NCI-H2171 (cell line): Measurements from ENCODE around the gene BICC1.

ENCODE experiments used
- DNase-seq: peaks from one replicate; lab custom pipeline; 2025; lab: John Stamatoyannopoulos, UW

The BICC1 gene

GRCh38 chr10:58647376-58648112 is 134.9 kb downstream of the BICC1 start:
- DNase-seq = no peak

- DNase-seq = no peak
Measured at GRCh38 chr10:58648131-58648530, 135.5 kb downstream of the BICC1 start.

DNA sequence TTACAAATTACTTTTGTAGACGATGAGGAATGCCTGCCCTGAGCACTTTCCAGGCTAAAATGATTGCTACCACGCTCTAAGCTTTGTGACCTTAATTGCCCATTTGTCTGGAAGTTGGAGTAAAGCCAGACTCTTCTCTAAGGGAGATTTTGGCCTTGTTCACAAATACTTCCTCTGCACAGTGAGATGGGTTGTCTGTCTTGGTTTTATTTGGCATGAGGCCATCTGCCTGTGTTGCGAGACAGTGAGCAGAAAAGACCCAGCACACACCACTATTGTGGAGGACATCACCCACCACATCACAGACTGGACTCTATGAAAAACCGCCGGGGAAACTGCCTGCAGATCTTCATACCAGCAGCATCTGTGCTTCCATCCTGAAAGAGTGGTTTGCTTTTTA is 138.4 kb downstream of the BICC1 start:
- no peak for DNase-seq

- DNase-seq = no peak
Measured at GRCh38 chr10:58651742-58652141, 139.1 kb downstream of the BICC1 start.

DNA sequence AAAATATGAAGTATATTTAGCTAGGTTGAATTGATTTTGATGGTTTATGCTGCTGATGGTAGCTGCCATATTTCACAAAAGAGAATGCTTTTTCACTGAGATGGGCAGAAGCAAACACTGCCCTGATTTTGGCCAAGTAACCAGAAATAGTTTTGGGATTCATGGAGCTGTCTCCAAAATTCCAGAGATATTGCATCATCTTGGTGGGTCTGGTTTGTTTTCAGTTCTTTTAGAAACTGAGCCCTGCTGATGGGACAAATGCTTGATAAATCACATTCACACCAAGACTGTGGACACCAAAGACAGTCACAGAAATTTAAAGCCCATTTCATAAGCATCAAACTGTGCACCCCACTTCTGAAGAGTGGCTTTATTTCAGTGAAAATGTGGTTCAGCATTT is 140.5 kb downstream of the BICC1 start:
- DNase-seq = no peak

DNA sequence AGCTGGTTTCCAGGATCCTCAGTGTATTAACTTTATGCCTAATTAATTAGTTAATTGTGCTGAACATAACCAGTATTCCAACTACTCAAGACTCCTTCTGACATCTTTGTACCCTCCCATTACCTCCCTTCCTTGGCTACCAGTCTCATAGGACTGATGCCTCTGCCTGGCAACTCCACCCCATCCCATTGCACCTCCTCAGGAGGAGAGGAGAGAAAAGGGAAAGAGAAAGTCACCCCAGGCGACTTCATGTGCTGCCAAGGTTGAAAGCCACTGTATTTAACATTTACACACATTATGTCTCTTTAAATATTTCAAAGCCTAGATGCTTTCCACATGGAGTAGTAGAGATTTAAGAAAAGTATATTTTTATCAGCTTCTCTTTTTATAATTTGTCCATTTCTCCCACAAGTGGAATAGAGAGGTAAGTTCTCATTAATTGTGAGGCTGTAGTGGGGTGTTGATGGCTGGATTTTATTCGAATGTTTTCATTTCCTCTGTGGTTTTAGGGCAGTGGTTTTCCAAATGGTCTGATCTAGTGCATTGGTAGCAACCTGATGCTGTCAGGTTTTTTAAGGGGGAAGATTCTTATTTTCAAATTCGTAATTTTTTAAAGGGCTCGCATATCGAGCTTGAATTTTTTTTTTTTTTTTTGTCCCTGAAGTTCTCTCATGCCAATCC is 148.0 kb downstream of the BICC1 start:
- no peak for DNase-seq

- no peak for DNase-seq
Measured at GRCh38 chr10:58661336-58661735, 148.7 kb downstream of the BICC1 start.

DNA sequence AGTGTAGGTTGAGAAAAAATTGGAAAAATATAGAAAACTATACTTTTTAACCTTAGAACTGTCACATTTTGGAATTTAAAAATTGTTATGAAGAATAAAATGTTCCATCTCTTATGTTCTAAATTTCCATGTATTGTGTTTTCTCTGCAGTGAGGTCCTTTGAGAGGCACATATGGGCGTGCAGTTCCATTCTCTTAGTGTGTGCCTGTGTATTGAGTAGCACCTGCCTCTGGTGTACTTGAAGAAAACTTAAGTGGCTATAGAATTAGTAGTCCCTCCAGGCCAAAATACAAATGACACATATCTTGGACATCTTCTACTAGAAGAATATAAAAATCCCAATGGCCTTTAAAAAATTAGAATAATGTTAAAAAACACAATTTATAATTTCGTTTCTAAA is 149.2 kb downstream of the BICC1 start:
- DNase-seq = no peak

DNA sequence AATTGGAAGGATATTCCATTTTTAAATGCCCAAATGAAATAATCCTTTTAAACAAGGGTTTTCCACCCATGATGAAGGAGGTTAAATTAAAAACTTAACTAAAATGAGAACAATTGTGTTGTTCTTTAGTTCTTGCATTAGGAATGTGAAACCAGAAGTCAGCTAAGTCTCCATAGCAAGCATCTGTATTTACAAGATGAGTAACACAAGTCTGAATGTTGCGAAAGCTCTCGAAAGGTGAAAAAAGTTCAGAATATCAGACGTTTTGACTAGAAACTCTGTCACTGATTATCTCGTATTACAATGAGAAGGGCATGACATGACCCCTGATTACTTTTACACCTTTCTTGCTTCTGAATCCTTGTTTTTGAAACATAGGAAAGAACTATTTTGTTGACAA is 149.6 kb downstream of the BICC1 start:
- DNase-seq = no peak

GRCh38 chr10:58665361-58665760 is 152.7 kb downstream of the BICC1 start:
- DNase-seq = no peak

DNA sequence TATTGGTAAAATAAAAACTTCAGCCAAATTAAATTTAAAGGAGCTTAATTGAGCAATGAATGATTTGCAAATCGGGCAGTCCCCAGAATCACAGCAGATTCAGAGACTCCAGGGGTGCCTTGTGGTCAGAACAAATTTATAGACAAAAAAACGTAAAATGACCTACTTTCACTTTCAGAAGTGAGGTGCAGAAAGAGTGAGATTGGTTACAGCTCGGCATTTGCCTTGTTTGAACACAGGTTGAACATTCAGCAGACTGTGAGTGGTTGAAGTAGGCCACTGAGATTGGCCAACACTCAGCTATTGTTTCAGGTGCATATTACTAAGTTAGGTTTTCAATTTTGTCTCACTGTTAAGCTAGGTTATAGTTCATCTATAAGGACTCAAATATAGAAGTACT is 153.4 kb downstream of the BICC1 start:
- no peak for DNase-seq

DNA sequence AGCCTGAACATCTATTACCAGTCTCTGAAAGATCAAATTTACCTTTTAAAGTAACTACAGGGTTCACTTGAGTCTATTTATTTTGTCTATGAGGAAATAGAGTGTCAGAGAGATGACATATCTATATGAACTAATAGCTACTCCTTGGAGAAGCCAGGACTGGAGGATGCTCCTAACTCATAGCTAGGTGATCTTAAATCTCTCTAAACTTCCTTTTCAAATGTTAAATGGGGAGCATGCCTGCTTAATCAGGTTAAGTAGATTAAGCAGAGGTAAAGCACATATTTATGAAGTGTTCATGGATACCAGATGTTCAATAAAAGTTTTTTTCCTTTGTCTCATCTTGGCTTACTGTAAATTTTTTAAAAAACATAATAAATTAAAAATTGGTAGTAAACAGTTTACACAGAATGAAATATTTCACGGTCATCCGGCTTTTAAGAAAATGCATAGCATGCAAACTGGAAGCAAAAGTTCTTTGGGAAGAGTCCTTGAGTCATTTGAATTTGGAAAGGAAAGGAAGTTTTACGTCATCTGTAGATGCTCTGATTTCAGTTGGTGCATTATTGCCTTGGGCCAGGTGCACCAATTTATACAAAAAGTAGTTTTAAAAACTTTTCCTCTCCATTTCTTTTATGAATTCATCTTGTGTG is 155.1 kb downstream of the BICC1 start:
- DNase-seq = no peak

- DNase-seq = no peak
Measured at GRCh38 chr10:58672845-58673244, 160.2 kb downstream of the BICC1 start.

DNA sequence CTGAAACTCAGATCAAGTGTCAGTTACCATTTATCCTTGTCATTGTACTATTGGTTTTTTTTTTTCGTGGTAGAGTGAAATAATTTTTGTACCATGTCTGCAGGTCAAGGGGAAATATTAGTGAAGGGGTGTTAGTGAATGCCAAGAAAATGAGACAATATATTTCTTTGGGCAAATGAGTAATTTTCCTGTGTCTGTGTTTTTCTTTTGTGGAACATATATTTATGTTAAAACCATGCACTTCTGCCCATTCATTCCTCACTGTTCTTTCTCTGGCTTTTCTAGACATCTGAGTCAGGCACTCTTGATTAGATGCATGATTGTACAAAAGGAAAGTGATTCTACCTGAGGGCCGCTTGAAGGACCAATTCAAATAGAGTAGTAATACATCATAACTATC is 161.6 kb downstream of the BICC1 start:
- DNase-seq = no peak

DNA sequence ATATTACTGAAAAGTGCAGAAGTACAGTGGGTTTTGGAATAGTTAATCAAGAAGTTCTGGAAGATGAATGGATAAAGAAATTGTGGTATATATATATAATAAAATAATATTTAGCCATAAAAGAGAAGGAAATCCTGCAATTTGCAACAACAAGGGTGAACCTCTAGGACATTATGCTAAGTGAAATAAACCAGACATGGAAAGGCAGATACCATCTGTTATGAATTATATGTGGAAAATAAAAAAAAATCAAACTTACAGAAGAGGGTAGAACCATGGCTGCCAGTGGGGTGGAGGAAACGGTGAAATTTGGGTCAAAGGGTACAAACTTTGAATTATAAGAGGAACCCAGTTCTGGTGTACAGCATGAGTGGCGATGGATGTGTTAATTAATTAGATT is 162.6 kb downstream of the BICC1 start:
- no peak for DNase-seq

- DNase-seq = no peak
Measured at GRCh38 chr10:58691528-58691927, 178.9 kb downstream of the BICC1 start.

DNA sequence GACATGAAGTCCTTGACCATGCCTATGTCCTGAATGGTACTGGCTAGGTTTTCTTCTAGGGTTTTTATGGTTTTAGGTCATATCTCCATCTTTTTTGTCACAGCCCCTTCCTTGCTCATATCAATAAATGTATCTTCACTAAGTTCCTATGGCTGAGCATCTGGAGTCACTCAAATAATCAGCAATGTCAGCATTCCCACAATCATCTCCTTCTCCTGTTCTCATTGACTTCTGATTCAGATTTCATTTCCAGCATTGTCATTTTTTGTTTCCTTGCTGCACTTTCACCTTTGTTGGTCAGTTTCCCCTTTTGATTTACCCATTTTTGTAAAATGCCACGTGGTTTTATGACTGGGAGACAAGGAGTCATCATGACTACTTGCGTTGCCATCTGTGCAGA is 181.2 kb downstream of the BICC1 start:
- no peak for DNase-seq

DNA sequence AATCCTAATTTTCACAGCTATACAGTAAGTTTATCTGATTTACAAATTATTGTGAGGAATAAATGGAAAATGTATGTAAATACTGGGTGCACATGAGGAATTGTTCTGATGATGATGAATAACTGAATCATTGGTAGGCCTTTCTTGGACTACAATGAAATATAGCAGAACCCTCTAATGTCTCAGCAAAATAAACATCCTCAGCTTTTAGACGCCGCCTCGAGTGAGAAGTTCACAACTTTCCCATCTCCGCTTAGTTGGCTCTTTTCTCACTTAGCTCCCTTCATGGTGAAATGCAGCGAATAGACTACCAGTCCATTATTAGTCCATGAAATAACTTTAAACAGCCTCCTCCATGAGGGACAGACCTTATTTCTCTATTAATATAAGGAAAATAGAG is 182.3 kb downstream of the BICC1 start:
- no peak for DNase-seq

DNA sequence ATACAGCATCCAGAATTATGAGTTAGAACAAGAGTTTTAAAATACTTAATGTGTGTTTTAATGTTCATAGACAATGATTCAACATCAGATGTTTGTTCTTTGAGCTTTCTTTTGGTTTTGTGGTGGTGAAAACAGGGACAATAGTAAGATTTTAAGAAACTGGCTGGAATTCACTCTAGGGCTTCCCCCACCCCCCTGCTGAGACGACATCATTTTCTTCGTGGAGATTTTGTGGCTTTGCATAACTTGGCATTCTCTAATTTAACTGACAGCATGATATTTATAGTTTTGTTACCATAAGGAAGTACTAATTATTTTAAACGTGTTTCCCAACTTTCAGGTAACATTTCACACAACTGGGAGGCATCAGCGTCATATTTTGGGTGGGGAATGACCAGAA is 184.1 kb downstream of the BICC1 start:
- DNase-seq = no peak

DNA sequence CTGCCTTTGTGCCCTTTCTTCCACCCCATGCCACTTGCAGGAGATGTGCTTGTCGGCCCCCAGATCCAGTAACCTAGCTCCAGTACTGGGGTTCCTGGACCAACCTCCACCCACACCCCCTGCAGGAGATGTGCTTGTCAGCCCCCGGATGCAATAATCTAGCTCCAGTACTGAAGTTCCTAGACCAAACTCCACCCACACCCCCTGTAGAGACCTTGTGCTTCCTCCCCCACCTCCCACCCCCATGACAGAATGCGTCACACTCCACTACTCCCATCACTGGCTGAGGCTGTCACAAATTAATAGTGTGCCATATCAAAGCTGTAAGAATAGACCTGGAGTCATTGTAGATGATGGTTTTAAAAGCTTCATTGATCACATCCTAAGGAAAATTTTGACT is 185.0 kb downstream of the BICC1 start:
- no peak for DNase-seq

- DNase-seq = no peak
Measured at GRCh38 chr10:58698777-58699356, 186.2 kb downstream of the BICC1 start.

DNA sequence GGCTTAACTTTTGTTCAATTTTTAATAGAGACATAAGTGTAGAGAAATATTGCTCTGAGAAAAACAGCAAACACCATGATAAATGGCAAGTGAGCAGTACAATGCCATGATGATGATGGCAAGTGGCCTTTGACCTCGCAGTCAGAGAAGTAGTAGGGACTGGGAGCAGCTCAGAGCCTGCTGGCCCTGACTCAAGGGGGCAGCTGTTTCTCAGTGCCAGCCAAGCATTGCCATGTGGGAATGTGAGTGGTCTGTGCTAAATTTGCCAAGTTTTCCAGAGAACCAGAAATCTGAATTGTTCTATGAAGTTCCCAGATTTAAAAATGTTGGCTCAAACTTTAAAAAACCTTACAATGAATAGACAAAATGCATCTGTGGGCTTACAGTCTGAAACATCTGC is 187.9 kb downstream of the BICC1 start:
- no peak for DNase-seq
